Liver (tissue), 9 donors: Measurements from ENCODE around the gene FOXR2. TPM values are rescaled to one million over a fixed set of nuclear protein-coding genes. Genes with fewer than 3 reads are reported as not detected.

ENCODE experiments used
- DNase-seq: peaks from one replicate; pipeline ENCODE4 v3.0.0-alpha.2; 2017; ENCODE audit warnings: low spot score
- H3K27ac ChIP-seq, 2 donors: one replicate each; pipeline ENCODE4 v1.7.0; 2013; ENCODE audit warnings: inconsistent platforms in 2 of 2, low read length in 2 of 2, control low read depth in 1 of 2, low read depth in 1 of 2, mild to moderate bottlenecking in 1 of 2
- H3K27me3 ChIP-seq, 4 donors: one replicate each; pipeline versions ENCODE4 v1.6.1 to v1.7.0; 2013; ENCODE audit warnings: low read length in 3 of 4, inconsistent platforms in 1 of 4, mild to moderate bottlenecking in 1 of 4, moderate library complexity in 1 of 4; ENCODE audit not compliant: control insufficient read depth in 4 of 4, insufficient read depth in 4 of 4
- H3K36me3 ChIP-seq, 4 donors: one replicate each; pipeline versions ENCODE4 v1.6.1 to v1.7.0; 2013; ENCODE audit warnings: low read length in 3 of 4, mild to moderate bottlenecking in 3 of 4, low read depth in 1 of 4, moderate library complexity in 1 of 4; ENCODE audit not compliant: control insufficient read depth in 4 of 4, insufficient read depth in 3 of 4
- H3K4me1 ChIP-seq, 4 donors: one replicate each; pipeline versions ENCODE4 v1.6.1 to v1.7.0; 2013; ENCODE audit warnings: low read length in 3 of 4, mild to moderate bottlenecking in 3 of 4, moderate library complexity in 1 of 4; ENCODE audit not compliant: control insufficient read depth in 4 of 4, insufficient read depth in 4 of 4
- H3K4me3 ChIP-seq, 3 donors: one replicate each; pipeline versions ENCODE4 v1.6.1 to v1.7.0; 2013; ENCODE audit warnings: low read length in 3 of 3, control low read depth in 1 of 3, low read depth in 1 of 3, mild to moderate bottlenecking in 1 of 3
- H3K9ac ChIP-seq, 2 donors: one replicate each; pipeline ENCODE4 v1.7.0; 2013; ENCODE audit warnings: low read length in 2 of 2, mild to moderate bottlenecking in 2 of 2, moderate library complexity in 2 of 2, control low read depth in 1 of 2, low read depth in 1 of 2
- H3K9me3 ChIP-seq, 4 donors: one replicate each; pipeline versions ENCODE4 v1.6.1 to v1.7.0; 2013; ENCODE audit warnings: low read length in 3 of 4; ENCODE audit not compliant: control insufficient read depth in 4 of 4
- EGR1 ChIP-seq, 2 donors: IDR thresholded peaks; 2 replicates each; pipeline ENCODE4 v1.6.1; 2016 to 2018; ENCODE audit warnings: antibody characterized with exemption in 2 of 2, low read depth in 2 of 2
- FOXA1 ChIP-seq: IDR thresholded peaks from 2 replicates; pipeline ENCODE4 v1.6.1; 2016; ENCODE audit warnings: antibody characterized with exemption
- FOXA2 ChIP-seq: IDR thresholded peaks from 2 replicates; pipeline ENCODE4 v1.6.1; 2016; ENCODE audit warnings: antibody characterized with exemption
- GABPA ChIP-seq, 2 donors: IDR thresholded peaks in 1 of 2; conservative IDR thresholded peaks in 1 of 2; 2 replicates each; pipeline ENCODE4 v1.6.1; 2016; ENCODE audit warnings: antibody characterized with exemption in 2 of 2, mild to moderate bottlenecking in 1 of 2, moderate library complexity in 1 of 2
- HNF4A ChIP-seq, 2 donors: conservative IDR thresholded peaks; 2 replicates each; pipeline ENCODE4 v1.6.1; 2016; ENCODE audit warnings: antibody characterized with exemption in 2 of 2, mild to moderate bottlenecking in 2 of 2
- HNF4G ChIP-seq: IDR thresholded peaks from 2 replicates; pipeline ENCODE4 v1.6.1; 2016; ENCODE audit warnings: antibody characterized with exemption
- JUND ChIP-seq, 2 donors: IDR thresholded peaks; 2 replicates each; pipeline ENCODE4 v1.6.1; 2016; ENCODE audit warnings: antibody characterized with exemption in 2 of 2
- NR2F2 ChIP-seq: IDR thresholded peaks from 2 replicates; pipeline ENCODE4 v1.6.1; 2016; ENCODE audit warnings: antibody characterized with exemption
- RAD21 ChIP-seq, 2 donors: IDR thresholded peaks; 2 replicates each; pipeline ENCODE4 v1.6.1; 2016; ENCODE audit warnings: antibody characterized with exemption in 2 of 2, mild to moderate bottlenecking in 2 of 2
- RXRA ChIP-seq, 2 donors: IDR thresholded peaks; 2 replicates each; pipeline ENCODE4 v1.6.1; 2017 to 2018; ENCODE audit warnings: antibody characterized with exemption in 2 of 2, mild to moderate bottlenecking in 1 of 2
- SP1 ChIP-seq: IDR thresholded peaks from 2 replicates; pipeline ENCODE4 v1.6.1; 2018; ENCODE audit warnings: antibody characterized with exemption, mild to moderate bottlenecking
- TAF1 ChIP-seq: conservative IDR thresholded peaks from 2 replicates; pipeline ENCODE4 v1.6.1; 2016; ENCODE audit warnings: antibody characterized with exemption, mild to moderate bottlenecking
- YY1 ChIP-seq: IDR thresholded peaks from 2 replicates; pipeline ENCODE4 v1.6.1; 2016; ENCODE audit warnings: antibody characterized with exemption, mild to moderate bottlenecking
- WGBS: extraction: QIAGEN DNeasy Blood & Tissue Kit; methylation state at CpG from one replicate; pipeline ENCODE4 v1.1.7; 2013; 5-methylcytosine and 5-hydroxymethylcytosine counted together
- polyA plus RNA-seq, 2 donors: library from polyadenylated mRNA; stranded (reverse) in 1 of 2; unstranded in 1 of 2; fragments of 200-250 nt in 1 of 2; fragments of >200 nt in 1 of 2; fragmentation: Nextera tagmentation in 1 of 2; extraction: Ambion mirVana in 1 of 2; gene quantifications; one replicate each; pipeline versions ENCODE4 v1.2.1 to v1.2.3, GENCODE V29; 2013 to 2015
- total RNA-seq, 2 donors: library from RNA; depleted of rRNA; stranded (reverse); fragments of >200 nt; gene quantifications; one replicate each; pipeline ENCODE4 v1.2.3, GENCODE V29; 2014
- TF ChIP-seq, protein P1 (sequence below): IDR thresholded peaks from 2 replicates; pipeline ENCODE4 v1.6.1; 2016; ENCODE audit warnings: antibody characterized with exemption
- TF ChIP-seq, protein P2 (sequence below): IDR thresholded peaks from 2 replicates; pipeline ENCODE4 v1.6.1; 2016; ENCODE audit warnings: antibody characterized with exemption
- TF ChIP-seq, protein P3 (sequence below): fragments of 150-350 bp; IDR thresholded peaks from 2 replicates; pipeline ENCODE4 v1.5.1; 2017; ENCODE audit warnings: improper control_type of control experiment, low read depth, low read length; ENCODE audit not compliant: missing input control
- TF ChIP-seq, protein P4 (sequence below): IDR thresholded peaks from 2 replicates; pipeline ENCODE4 v1.6.1; 2016; ENCODE audit warnings: antibody characterized with exemption
- TF ChIP-seq, protein P5 (sequence below): IDR thresholded peaks from 2 replicates; pipeline ENCODE4 v1.6.1; 2016; ENCODE audit warnings: antibody characterized with exemption, mild to moderate bottlenecking
- donor health status: healthy.
- donor health status: healthy.
- donor health status: healthy.
- donor health status: healthy.
- donor health status: healthy.

The FOXR2 gene
- total and polyA plus RNA-seq, 4 donors = not detected

DNA sequence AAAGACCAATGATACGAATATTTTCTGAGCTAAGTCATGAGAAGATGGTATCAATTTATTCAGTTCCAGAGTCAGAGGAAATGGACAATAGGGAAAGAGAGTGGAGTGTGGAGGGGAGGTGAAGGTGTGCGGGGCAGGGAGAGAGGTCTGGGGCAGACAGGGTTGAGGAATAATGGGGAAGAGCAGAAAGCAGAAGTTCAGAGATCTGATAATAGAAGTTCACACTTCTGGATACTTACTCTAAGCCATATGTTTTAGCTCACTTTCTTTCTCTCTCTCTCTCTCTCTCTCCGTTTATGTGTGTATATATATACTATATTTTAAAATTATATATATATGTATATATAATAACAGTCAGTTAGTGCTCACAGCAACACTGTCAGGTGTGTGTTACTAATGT is 40.4 kb downstream of the FOXR2 start:
- DNase-seq = no peak
- Histone ChIP-seq H3K4me1 (no peaks in the 10 kb centered on the region), H3K27me3 (no peaks in the 10 kb centered on the region), H3K9me3 (peaks cover 0 to 2% (median 0%) of the 10 kb centered on the region in 4 donors), H3K27ac (no peak overlapping the region), H3K36me3 (no peaks in the 10 kb centered on the region), H3K9ac (no peak overlapping the region), H3K4me3 (no peak overlapping the region)
- WGBS = 62% methylated on average over 3 of the region's 3 CpGs
- TF ChIP-seq HNF4G (no peak), GABPA (IDR thresholded peaks at IDR 0.05 in 1 of 2, conservative IDR thresholded peaks at IDR 0.05 in 1 of 2) (no peak), SP1 (no peak), EGR1 (IDR thresholded peaks at IDR 0.05; ENCODE audit: low read depth in 2 of 2) (no peak), NR2F2 (no peak), FOXA1 (no peak), YY1 (no peak), RXRA (IDR thresholded peaks at IDR 0.05) (no peak), RAD21 (IDR thresholded peaks at IDR 0.05) (no peak), FOXA2 (no peak), HNF4A (conservative IDR thresholded peaks at IDR 0.05) (no peak), TAF1 (no peak)
- TF ChIP-seq, protein P1, sequence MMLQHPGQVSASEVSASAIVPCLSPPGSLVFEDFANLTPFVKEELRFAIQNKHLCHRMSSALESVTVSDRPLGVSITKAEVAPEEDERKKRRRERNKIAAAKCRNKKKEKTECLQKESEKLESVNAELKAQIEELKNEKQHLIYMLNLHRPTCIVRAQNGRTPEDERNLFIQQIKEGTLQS = no peak
- TF ChIP-seq, protein P2, sequence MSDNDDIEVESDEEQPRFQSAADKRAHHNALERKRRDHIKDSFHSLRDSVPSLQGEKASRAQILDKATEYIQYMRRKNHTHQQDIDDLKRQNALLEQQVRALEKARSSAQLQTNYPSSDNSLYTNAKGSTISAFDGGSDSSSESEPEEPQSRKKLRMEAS = no peak
- TF ChIP-seq, protein P3, sequence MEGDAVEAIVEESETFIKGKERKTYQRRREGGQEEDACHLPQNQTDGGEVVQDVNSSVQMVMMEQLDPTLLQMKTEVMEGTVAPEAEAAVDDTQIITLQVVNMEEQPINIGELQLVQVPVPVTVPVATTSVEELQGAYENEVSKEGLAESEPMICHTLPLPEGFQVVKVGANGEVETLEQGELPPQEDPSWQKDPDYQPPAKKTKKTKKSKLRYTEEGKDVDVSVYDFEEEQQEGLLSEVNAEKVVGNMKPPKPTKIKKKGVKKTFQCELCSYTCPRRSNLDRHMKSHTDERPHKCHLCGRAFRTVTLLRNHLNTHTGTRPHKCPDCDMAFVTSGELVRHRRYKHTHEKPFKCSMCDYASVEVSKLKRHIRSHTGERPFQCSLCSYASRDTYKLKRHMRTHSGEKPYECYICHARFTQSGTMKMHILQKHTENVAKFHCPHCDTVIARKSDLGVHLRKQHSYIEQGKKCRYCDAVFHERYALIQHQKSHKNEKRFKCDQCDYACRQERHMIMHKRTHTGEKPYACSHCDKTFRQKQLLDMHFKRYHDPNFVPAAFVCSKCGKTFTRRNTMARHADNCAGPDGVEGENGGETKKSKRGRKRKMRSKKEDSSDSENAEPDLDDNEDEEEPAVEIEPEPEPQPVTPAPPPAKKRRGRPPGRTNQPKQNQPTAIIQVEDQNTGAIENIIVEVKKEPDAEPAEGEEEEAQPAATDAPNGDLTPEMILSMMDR = no peak
- TF ChIP-seq, protein P4, sequence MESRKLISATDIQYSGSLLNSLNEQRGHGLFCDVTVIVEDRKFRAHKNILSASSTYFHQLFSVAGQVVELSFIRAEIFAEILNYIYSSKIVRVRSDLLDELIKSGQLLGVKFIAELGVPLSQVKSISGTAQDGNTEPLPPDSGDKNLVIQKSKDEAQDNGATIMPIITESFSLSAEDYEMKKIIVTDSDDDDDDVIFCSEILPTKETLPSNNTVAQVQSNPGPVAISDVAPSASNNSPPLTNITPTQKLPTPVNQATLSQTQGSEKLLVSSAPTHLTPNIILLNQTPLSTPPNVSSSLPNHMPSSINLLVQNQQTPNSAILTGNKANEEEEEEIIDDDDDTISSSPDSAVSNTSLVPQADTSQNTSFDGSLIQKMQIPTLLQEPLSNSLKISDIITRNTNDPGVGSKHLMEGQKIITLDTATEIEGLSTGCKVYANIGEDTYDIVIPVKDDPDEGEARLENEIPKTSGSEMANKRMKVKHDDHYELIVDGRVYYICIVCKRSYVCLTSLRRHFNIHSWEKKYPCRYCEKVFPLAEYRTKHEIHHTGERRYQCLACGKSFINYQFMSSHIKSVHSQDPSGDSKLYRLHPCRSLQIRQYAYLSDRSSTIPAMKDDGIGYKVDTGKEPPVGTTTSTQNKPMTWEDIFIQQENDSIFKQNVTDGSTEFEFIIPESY = no peak
- TF ChIP-seq, protein P5, sequence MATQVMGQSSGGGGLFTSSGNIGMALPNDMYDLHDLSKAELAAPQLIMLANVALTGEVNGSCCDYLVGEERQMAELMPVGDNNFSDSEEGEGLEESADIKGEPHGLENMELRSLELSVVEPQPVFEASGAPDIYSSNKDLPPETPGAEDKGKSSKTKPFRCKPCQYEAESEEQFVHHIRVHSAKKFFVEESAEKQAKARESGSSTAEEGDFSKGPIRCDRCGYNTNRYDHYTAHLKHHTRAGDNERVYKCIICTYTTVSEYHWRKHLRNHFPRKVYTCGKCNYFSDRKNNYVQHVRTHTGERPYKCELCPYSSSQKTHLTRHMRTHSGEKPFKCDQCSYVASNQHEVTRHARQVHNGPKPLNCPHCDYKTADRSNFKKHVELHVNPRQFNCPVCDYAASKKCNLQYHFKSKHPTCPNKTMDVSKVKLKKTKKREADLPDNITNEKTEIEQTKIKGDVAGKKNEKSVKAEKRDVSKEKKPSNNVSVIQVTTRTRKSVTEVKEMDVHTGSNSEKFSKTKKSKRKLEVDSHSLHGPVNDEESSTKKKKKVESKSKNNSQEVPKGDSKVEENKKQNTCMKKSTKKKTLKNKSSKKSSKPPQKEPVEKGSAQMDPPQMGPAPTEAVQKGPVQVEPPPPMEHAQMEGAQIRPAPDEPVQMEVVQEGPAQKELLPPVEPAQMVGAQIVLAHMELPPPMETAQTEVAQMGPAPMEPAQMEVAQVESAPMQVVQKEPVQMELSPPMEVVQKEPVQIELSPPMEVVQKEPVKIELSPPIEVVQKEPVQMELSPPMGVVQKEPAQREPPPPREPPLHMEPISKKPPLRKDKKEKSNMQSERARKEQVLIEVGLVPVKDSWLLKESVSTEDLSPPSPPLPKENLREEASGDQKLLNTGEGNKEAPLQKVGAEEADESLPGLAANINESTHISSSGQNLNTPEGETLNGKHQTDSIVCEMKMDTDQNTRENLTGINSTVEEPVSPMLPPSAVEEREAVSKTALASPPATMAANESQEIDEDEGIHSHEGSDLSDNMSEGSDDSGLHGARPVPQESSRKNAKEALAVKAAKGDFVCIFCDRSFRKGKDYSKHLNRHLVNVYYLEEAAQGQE = no peak

DNA sequence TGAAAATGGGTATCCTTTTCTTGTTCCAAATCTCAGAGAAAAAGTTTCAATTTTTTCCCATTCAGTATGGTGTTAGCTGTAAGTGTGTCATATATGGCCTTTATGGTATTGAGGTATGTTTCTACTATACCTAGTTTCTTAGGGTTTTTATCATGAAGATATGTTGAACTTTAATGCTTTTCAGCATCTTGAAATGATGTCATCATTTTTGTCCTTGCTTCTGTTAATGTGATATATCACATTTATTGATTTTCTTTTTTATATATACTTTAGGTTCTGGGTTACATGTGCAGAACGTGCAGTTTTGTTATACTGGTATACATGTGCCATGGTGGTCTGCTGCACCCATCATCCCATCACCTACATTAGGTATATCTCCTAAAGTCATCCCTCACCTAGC is 44.9 kb downstream of the FOXR2 start:
- 52% methylated on average over 1 of the region's 1 CpG for WGBS
- Histone ChIP-seq H3K9ac (no peak overlapping the region), H3K4me3 (no peak overlapping the region), H3K9me3 (peaks cover 0 to 2% (median 0%) of the 10 kb centered on the region in 4 donors), H3K36me3 (no peaks in the 10 kb centered on the region), H3K27me3 (no peaks in the 10 kb centered on the region), H3K27ac (no peak overlapping the region), H3K4me1 (no peaks in the 10 kb centered on the region)
- no peak for DNase-seq
- TF ChIP-seq, protein P1 = no peak
- TF ChIP-seq FOXA1 = no peak
- TF ChIP-seq, protein P4 = no peak
- no peak for TF ChIP-seq NR2F2
- no peak for TF ChIP-seq RAD21 (IDR thresholded peaks at IDR 0.05)
- TF ChIP-seq, protein P5 = no peak
- no peak for TF ChIP-seq EGR1 (IDR thresholded peaks at IDR 0.05; ENCODE audit: low read depth in 2 of 2)
- TF ChIP-seq, protein P2 = no peak
- TF ChIP-seq YY1 = no peak
- no peak for TF ChIP-seq JUND (IDR thresholded peaks at IDR 0.05)
